HCT116 (cell line): ENCODE results near the gene CCL20. TPM values are rescaled to one million over a fixed set of nuclear protein-coding genes. Genes with fewer than 3 reads are reported as not detected.

ENCODE experiments used
- ATAC-seq: fragments of 200-7000 bp; cut with Tn5 transposase; 2 replicates; pipeline ENCODE4 v1.9.1; 2020; ENCODE audit warnings: mild to moderate bottlenecking, moderate library complexity
- BruUV-seq: library from RNA; stranded (reverse); fragments of 400-500 nt; replicated peaks from 2 replicates; lab custom pipeline; 2021; lab: Mats Ljungman, UMichigan
- CTCF ChIA-PET: fragments of 300-600 bp; sonication (Branson Sonifier 250); formaldehyde crosslinking; loops from one replicate; lab custom pipeline; 2021; ENCODE audit warnings: antibody characterized with exemption; lab: Charles Lee
- POLR2A ChIA-PET: fragments of 300-600, 350-600 bp; sonication (Branson Sonifier 250); formaldehyde crosslinking; loops from one replicate; lab custom pipeline; 2021; ENCODE audit warnings: antibody characterized with exemption; lab: Charles Lee
- RAD21 ChIA-PET, 2 experiments: fragments of 300-600 bp; sonication (Branson Sonifier 250); formaldehyde crosslinking; loops; one replicate each; lab custom pipeline; 2023; ENCODE audit warnings: low total read pairs in 2 of 2; ENCODE audit not compliant: uncharacterized antibody in 2 of 2, unreplicated experiment in 2 of 2, low non-redundant PET in 1 of 2; lab: Charles Lee
- DNase-seq: peaks from one replicate; pipeline ENCODE4 v3.0.0-alpha.2; 2010; ENCODE audit warnings: low read depth, low spot score
- H2AFZ ChIP-seq: fragments of 200-600 bp; shearing (Covaris generic), sonication (generic); 2 replicates; pipeline ENCODE4 v1.6.1; 2017; ENCODE audit warnings: low read depth, mixed run types, mixed read lengths, antibody characterized with exemption, low read length; ENCODE audit not compliant: poor library complexity, severe bottlenecking
- H3K27ac ChIP-seq: 2 replicates; pipeline ENCODE4 v1.5.1; 2012; ENCODE audit warnings: low read depth, low read length
- H3K27me3 ChIP-seq: fragments of 200-600 bp; sonication (generic); 2 replicates; pipeline ENCODE4 v1.6.1; 2016; ENCODE audit warnings: mixed run types, low read length, mixed read lengths; ENCODE audit not compliant: insufficient read depth
- H3K36me3 ChIP-seq, 2 experiments: fragments of 200-500 bp in 1 of 2; fragments of 200-600 bp in 1 of 2; sonication (Bioruptor generic) in 1 of 2; sonication (generic) in 1 of 2; 2 replicates each; pipeline versions ENCODE4 v1.5.1 to v1.6.1; 2014 to 2016; ENCODE audit warnings: low read length in 2 of 2, inconsistent platforms in 1 of 2, mixed read lengths in 1 of 2, mixed run types in 1 of 2; ENCODE audit not compliant: insufficient read depth in 2 of 2, control insufficient read depth in 1 of 2
- H3K4me1 ChIP-seq, 2 experiments: fragments of 200-600 bp in 1 of 2; sonication (generic) in 1 of 2; 2 replicates each; pipeline versions ENCODE4 v1.5.1 to v1.6.1; 2012 to 2017; ENCODE audit warnings: low read length in 2 of 2, inconsistent platforms in 1 of 2, mild to moderate bottlenecking in 1 of 2, mixed read lengths in 1 of 2, mixed run types in 1 of 2, moderate library complexity in 1 of 2; ENCODE audit not compliant: insufficient read depth in 2 of 2, control insufficient read depth in 1 of 2
- H3K4me2 ChIP-seq: fragments of 200-600 bp; sonication (generic); 2 replicates; pipeline ENCODE4 v1.6.1; 2017; ENCODE audit warnings: mixed run types, low read length, mixed read lengths
- H3K4me3 ChIP-seq, 2 experiments: fragments of 200-600 bp in 1 of 2; sonication (generic) in 1 of 2; replicated peaks in 1 of 2; 2 replicates each; pipeline ENCODE4 v1.5.1; 2011 to 2016; ENCODE audit warnings: low read length in 2 of 2, control low read depth in 1 of 2, low read depth in 1 of 2, mild to moderate bottlenecking in 1 of 2, mixed read lengths in 1 of 2, mixed run types in 1 of 2
- H3K79me2 ChIP-seq: fragments of 200-600 bp; sonication (generic); 2 replicates; pipeline ENCODE4 v1.6.1; 2017; ENCODE audit warnings: mild to moderate bottlenecking, mixed run types, low read length, moderate library complexity, mixed read lengths; ENCODE audit not compliant: insufficient read depth
- H3K9ac ChIP-seq: fragments of 200-600 bp; sonication (generic); 2 replicates; pipeline ENCODE4 v1.6.1; 2016; ENCODE audit warnings: low read length, mixed read lengths
- H3K9me2 ChIP-seq: fragments of 200-600 bp; sonication (generic), shearing (Covaris generic); 2 replicates; pipeline ENCODE4 v1.6.1; 2017; ENCODE audit warnings: mixed run types, mild to moderate bottlenecking, moderate library complexity; ENCODE audit not compliant: insufficient read depth
- H3K9me3 ChIP-seq, 2 experiments: fragments of 200-500 bp in 1 of 2; fragments of 200-600 bp in 1 of 2; sonication (Bioruptor generic) in 1 of 2; sonication (generic) in 1 of 2; 2 replicates each; pipeline ENCODE4 v1.6.1; 2014 to 2017; ENCODE audit warnings: low read length in 2 of 2, mixed read lengths in 2 of 2, inconsistent platforms in 1 of 2, low read depth in 1 of 2, mild to moderate bottlenecking in 1 of 2, mixed run types in 1 of 2, moderate library complexity in 1 of 2; ENCODE audit not compliant: control insufficient read depth in 1 of 2, insufficient read depth in 1 of 2
- H4K20me1 ChIP-seq: fragments of 200-600 bp; sonication (generic), shearing (Covaris generic); 2 replicates; pipeline ENCODE4 v1.6.1; 2017; ENCODE audit warnings: mixed run types, mild to moderate bottlenecking, moderate library complexity; ENCODE audit not compliant: insufficient read depth
- CBX3 ChIP-seq: IDR thresholded peaks from 2 replicates; pipeline ENCODE4 v1.6.1; 2012; ENCODE audit warnings: low read depth
- CTCF ChIP-seq, 3 experiments: fragments of 200-600 bp in 1 of 3; sonication (generic) in 1 of 3; IDR thresholded peaks in 2 of 3; conservative IDR thresholded peaks in 1 of 3; 2 replicates each; pipeline ENCODE4 v1.5.1; 2012 to 2017; ENCODE audit warnings: low read depth in 2 of 3, low read length in 2 of 3, antibody characterized with exemption in 1 of 3, borderline replicate concordance in 1 of 3, control low read depth in 1 of 3, mild to moderate bottlenecking in 1 of 3, mixed read lengths in 1 of 3, mixed run types in 1 of 3, moderate library complexity in 1 of 3; ENCODE audit not compliant: insufficient read depth in 1 of 3
- ELF1 ChIP-seq: IDR thresholded peaks from 2 replicates; pipeline ENCODE4 v1.6.1; 2012; ENCODE audit warnings: low read depth, borderline replicate concordance
- FOSL1 ChIP-seq: IDR thresholded peaks from 2 replicates; pipeline ENCODE4 v1.6.1; 2012; ENCODE audit warnings: low read depth
- POLR2A ChIP-seq: IDR thresholded peaks from 2 replicates; pipeline ENCODE4 v1.7.0; 2011; ENCODE audit warnings: borderline replicate concordance; ENCODE audit not compliant: insufficient read depth, insufficient read length; ENCODE audit errors: extremely low read depth
- RAD21 ChIP-seq: IDR thresholded peaks from 2 replicates; pipeline ENCODE4 v1.6.1; 2012; ENCODE audit warnings: low read depth, mild to moderate bottlenecking
- SIN3A ChIP-seq: IDR thresholded peaks from 2 replicates; pipeline ENCODE4 v1.6.1; 2012; ENCODE audit warnings: low read depth
- SP1 ChIP-seq: IDR thresholded peaks from 2 replicates; pipeline ENCODE4 v1.6.1; 2012; ENCODE audit warnings: low read depth
- TCF7L2 ChIP-seq: IDR thresholded peaks from 2 replicates; pipeline ENCODE4 v1.7.0; 2011; ENCODE audit warnings: borderline replicate concordance, inconsistent platforms; ENCODE audit not compliant: insufficient read depth, insufficient read length; ENCODE audit errors: extremely low read depth
- YY1 ChIP-seq: IDR thresholded peaks from 2 replicates; pipeline ENCODE4 v1.6.1; 2011; ENCODE audit warnings: low read length, low read depth, moderate library complexity, mild to moderate bottlenecking; ENCODE audit not compliant: insufficient replicate concordance; ENCODE audit errors: extremely low read depth
- ZNF274 ChIP-seq: fragments of 200-500 bp; sonication (Bioruptor generic); IDR thresholded peaks from 2 replicates; pipeline ENCODE4 v1.6.1; 2014; ENCODE audit warnings: mild to moderate bottlenecking, low read depth, low read length, inconsistent platforms
- intact Hi-C: fragments of 100-400 bp; cut with micrococcal nuclease; formaldehyde crosslinking; loops from 2 replicates; pipeline ENCODE4 v1.10.0; 2022
- total RNA-seq: library from RNA; stranded (reverse); gene quantifications from one replicate; pipeline ENCODE4 v1.2.1, GENCODE V29; 2021; ENCODE audit not compliant: unreplicated experiment
- TF ChIP-seq, protein P1 (sequence below): IDR thresholded peaks from 2 replicates; pipeline ENCODE4 v1.6.1; 2012

CCL20 gene
- total RNA-seq, 1 experiment from 2014 or later, result 0.30 TPM

DNA sequence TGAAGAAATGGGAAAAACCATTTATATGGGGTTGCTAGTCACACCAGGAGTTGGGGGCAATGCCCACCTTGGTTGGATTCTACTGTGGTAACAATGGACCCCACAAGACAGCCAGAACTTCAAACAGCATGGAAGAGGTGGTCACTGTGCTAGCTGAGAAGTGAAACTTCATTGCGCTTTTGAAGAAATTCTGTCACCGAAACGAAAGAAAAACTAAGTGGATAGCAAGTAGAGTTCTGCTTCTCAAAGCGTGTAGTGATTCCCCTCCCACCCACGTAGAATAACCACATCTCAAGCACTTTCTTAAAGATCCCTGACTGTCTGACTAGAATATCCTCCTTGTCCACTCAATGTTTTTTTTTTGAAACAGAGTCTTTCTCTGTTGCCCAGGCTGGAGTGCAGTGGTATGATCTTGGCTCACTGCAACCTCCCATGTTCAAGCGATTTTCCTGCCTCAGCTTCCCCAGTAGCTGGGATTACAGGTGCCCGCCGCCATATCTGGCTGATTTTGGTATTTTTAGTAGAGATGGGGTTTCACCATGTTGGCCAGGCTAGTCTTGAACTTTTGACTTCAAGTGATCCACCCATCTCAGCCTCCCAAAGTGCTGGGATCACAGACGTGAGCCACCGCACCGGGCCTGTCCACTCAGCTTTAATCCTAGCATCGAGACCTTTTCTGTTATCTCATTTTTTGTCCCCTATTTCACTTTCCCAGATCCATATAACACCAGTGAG, 30.1 kb upstream of the CCL20 start:
- H3K27ac ChIP-seq, result no peak overlapping the region
- H2AFZ ChIP-seq, result no peak overlapping the region
- H3K79me2 ChIP-seq, result no peaks in the 10 kb centered on the region
- no peaks in the 10 kb centered on the region for H3K4me1 ChIP-seq
- intact Hi-C loops, result no loop called here
- CTCF ChIA-PET, result interaction anchor here (1.8 kb wide), 1 partner anchor 10 kb away, joined by 7 read pairs; no protein-coding TSS in a partner anchor
- H3K9me2 ChIP-seq, result no peaks in the 10 kb centered on the region
- ATAC-seq (no peak), DNase-seq (no peak)
- POLR2A ChIA-PET, result no interaction called here
- no peaks in the 10 kb centered on the region for H3K36me3 ChIP-seq
- H3K9ac ChIP-seq, result no peak overlapping the region
- RAD21 ChIA-PET, result no interaction called here
- H4K20me1 ChIP-seq, result no peaks in the 10 kb centered on the region
- no peak overlapping the region for H3K4me3 ChIP-seq
- no TSS peak for BruUV-seq
- H3K4me2 ChIP-seq, result no peak overlapping the region
- H3K27me3 ChIP-seq, result no peaks in the 10 kb centered on the region
- TF ChIP-seq CBX3 (no peak), POLR2A (no peak), ZNF274 (no peak), CTCF (IDR thresholded peaks at IDR 0.05 in 2 of 3, conservative IDR thresholded peaks at IDR 0.05 in 1 of 3; ENCODE audit: borderline replicate concordance in 1 of 3, insufficient read depth in 1 of 3, low read depth in 2 of 3, low read length in 2 of 3) (no peak), YY1 (no peak), FOSL1 (no peak), RAD21 (no peak), SP1 (no peak), TCF7L2 (no peak), SIN3A (no peak), ELF1 (no peak)
- TF ChIP-seq, protein P1, sequence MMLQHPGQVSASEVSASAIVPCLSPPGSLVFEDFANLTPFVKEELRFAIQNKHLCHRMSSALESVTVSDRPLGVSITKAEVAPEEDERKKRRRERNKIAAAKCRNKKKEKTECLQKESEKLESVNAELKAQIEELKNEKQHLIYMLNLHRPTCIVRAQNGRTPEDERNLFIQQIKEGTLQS, result no peak
- no peaks in the 10 kb centered on the region for H3K9me3 ChIP-seq
